SK-N-SH treated with all-trans-retinoic acid at 6 μM for 48 hours (cell line): Measurements from ENCODE around the gene TBX1.

Experiments
- BACH2 ChIP-seq: fragments of 250-450 bp; sonication (Bioruptor Pico); IDR thresholded peaks from 2 replicates; pipeline ENCODE4 v1.9.0; 2021; ENCODE audit warnings: mild to moderate bottlenecking, borderline replicate concordance
- ESRRG ChIP-seq: fragments of 250-450 bp; sonication (Bioruptor Pico); IDR thresholded peaks from 2 replicates; pipeline ENCODE4 v1.6.1; 2021; ENCODE audit warnings: mild to moderate bottlenecking
- GLIS3 ChIP-seq: fragments of 250-450 bp; sonication (Bioruptor Pico); IDR thresholded peaks from 2 replicates; pipeline ENCODE4 v1.5.0; 2020; ENCODE audit warnings: mild to moderate bottlenecking, moderate library complexity
- ISL1 ChIP-seq: fragments of 250-450 bp; sonication (Bioruptor Pico); IDR thresholded peaks from 2 replicates; pipeline ENCODE4 v2.1.2; 2022; ENCODE audit warnings: mild to moderate bottlenecking, moderate library complexity
- TOX ChIP-seq: fragments of 250-450 bp; sonication (Bioruptor Pico); IDR thresholded peaks from 2 replicates; pipeline ENCODE4 v1.8.0; 2021; ENCODE audit warnings: mild to moderate bottlenecking, moderate library complexity, borderline replicate concordance
- TF ChIP-seq, protein P1 (sequence below): fragments of 250-450 bp; sonication (Bioruptor Pico); IDR thresholded peaks from 2 replicates; pipeline ENCODE4 v1.5.1; 2020; ENCODE audit warnings: low read depth, mild to moderate bottlenecking, moderate library complexity
- TF ChIP-seq, protein P2 (sequence below): fragments of 250-450 bp; sonication (Bioruptor Pico); IDR thresholded peaks from 2 replicates; pipeline ENCODE4 v1.5.0; 2020; ENCODE audit warnings: mild to moderate bottlenecking, moderate library complexity
- TF ChIP-seq, protein P3 (sequence below): fragments of 250-450 bp; sonication (Bioruptor Pico); IDR thresholded peaks from 2 replicates; pipeline ENCODE4 v1.8.0; 2020; ENCODE audit warnings: mild to moderate bottlenecking, moderate library complexity, borderline replicate concordance

DNA sequence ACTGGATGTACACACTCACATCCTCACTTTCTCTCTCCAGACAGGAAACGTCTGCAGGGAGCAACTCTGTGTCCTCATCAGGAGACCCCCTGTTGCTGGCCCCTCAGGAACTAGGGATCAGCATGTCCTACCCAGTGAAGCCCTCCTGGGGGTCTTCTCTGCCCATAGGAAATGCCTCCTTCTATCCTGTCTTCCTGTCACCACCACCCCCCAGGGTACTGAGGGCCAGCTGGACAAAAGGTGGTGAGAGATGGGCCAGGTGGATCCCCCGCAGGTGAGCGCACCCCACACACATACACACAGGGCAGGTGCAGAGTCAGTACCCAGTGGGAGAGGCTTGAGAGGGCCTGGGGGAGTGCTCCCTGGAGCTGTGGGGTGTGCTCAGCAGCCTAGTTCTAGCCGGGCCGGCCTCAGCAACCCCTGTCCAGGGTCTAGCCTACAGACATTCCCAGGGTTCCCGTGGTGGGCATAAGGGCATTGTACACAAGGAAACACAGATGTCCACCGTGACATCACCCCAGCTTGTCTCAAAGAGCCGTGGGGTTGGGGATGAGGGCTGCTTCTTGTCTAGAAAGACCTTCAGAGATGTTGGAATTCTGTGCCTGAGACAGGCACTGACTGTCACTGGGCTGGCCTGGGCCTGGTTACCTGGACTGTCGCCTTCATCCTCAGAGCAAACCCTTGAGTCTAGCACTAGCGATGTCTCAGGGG is 28.0 kb upstream of the TBX1 start:
- TF ChIP-seq GLIS3 (no peak), BACH2 (no peak), ESRRG (CRISPR knock-in tag) (no peak), ISL1 (no peak), TOX (CRISPR knock-in tag) (no peak)
- TF ChIP-seq, protein P1, sequence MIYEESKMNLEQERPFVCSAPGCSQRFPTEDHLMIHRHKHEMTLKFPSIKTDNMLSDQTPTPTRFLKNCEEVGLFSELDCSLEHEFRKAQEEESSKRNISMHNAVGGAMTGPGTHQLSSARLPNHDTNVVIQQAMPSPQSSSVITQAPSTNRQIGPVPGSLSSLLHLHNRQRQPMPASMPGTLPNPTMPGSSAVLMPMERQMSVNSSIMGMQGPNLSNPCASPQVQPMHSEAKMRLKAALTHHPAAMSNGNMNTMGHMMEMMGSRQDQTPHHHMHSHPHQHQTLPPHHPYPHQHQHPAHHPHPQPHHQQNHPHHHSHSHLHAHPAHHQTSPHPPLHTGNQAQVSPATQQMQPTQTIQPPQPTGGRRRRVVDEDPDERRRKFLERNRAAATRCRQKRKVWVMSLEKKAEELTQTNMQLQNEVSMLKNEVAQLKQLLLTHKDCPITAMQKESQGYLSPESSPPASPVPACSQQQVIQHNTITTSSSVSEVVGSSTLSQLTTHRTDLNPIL (CRISPR knock-in tag), result no peak
- TF ChIP-seq, protein P2, sequence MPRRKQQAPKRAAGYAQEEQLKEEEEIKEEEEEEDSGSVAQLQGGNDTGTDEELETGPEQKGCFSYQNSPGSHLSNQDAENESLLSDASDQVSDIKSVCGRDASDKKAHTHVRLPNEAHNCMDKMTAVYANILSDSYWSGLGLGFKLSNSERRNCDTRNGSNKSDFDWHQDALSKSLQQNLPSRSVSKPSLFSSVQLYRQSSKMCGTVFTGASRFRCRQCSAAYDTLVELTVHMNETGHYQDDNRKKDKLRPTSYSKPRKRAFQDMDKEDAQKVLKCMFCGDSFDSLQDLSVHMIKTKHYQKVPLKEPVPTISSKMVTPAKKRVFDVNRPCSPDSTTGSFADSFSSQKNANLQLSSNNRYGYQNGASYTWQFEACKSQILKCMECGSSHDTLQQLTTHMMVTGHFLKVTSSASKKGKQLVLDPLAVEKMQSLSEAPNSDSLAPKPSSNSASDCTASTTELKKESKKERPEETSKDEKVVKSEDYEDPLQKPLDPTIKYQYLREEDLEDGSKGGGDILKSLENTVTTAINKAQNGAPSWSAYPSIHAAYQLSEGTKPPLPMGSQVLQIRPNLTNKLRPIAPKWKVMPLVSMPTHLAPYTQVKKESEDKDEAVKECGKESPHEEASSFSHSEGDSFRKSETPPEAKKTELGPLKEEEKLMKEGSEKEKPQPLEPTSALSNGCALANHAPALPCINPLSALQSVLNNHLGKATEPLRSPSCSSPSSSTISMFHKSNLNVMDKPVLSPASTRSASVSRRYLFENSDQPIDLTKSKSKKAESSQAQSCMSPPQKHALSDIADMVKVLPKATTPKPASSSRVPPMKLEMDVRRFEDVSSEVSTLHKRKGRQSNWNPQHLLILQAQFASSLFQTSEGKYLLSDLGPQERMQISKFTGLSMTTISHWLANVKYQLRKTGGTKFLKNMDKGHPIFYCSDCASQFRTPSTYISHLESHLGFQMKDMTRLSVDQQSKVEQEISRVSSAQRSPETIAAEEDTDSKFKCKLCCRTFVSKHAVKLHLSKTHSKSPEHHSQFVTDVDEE, result no peak
- TF ChIP-seq, protein P3, sequence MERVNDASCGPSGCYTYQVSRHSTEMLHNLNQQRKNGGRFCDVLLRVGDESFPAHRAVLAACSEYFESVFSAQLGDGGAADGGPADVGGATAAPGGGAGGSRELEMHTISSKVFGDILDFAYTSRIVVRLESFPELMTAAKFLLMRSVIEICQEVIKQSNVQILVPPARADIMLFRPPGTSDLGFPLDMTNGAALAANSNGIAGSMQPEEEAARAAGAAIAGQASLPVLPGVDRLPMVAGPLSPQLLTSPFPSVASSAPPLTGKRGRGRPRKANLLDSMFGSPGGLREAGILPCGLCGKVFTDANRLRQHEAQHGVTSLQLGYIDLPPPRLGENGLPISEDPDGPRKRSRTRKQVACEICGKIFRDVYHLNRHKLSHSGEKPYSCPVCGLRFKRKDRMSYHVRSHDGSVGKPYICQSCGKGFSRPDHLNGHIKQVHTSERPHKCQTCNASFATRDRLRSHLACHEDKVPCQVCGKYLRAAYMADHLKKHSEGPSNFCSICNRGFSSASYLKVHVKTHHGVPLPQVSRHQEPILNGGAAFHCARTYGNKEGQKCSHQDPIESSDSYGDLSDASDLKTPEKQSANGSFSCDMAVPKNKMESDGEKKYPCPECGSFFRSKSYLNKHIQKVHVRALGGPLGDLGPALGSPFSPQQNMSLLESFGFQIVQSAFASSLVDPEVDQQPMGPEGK (CRISPR knock-in tag), result no peak
